Stimulated activated CD4-positive, alpha-beta T cell treated with anti-CD3 and anti-CD28 coated beads, Interleukin-12 subunit alpha, Interleukin-12 subunit beta, amount 100 ng/mL, for 48 hours (primary cell): Measurements from ENCODE around the gene BHLHA15.
"Not testable (repeated sequence)": the region's sequence is repeated elsewhere in the genome, so short reads cannot be mapped to it uniquely, and the experiment has no call there.

Source experiments
- DNase-seq, 3 donors: peaks; one replicate each; pipeline ENCODE4 v3.0.0-alpha.2; 2020; ENCODE audit warnings: low read depth in 2 of 3, low spot score in 1 of 3

The BHLHA15 gene

DNA sequence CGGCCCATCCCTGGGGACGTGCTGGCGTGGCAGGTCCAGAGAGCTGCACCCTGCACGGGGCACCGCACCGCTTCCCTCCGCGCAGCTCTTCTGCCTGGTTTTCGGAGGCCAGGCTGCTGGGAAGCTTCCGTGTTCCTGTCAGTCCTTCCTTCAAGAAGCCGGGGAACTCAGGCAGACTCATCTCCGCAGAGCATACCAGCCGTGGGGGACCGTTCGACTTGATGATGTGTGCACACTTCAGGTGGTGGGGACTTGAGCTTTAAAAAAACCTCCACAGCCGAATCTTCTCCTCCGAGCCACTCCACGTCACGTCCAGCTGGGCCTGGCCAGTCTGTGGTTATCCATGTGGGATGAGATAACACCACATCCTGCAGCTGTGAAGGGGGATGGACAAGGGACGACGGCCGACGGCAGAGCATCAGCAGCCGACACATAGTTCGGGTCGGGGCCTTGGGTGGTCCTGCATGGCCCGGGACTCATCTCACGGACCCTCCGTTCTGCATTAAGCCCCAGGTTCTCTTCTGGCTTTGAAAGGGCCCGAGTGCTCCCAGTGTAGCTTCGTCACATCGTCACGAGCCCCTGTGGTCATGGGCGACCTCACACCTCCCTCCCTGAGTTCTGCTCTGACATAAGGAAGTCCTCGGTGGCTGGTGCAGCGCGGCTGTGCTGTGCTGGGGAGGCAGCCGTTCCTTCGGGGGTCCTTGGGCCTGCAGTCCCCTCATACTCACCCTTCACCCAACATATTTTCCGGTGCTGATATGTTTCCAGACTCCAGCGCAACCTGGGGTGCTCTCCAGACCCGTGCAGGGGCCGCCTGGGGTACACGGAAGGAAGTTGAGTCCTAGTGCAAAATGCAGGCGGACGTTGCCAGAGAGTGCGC, 4.5 kb upstream of the BHLHA15 start:
- no peak for DNase-seq

DNA sequence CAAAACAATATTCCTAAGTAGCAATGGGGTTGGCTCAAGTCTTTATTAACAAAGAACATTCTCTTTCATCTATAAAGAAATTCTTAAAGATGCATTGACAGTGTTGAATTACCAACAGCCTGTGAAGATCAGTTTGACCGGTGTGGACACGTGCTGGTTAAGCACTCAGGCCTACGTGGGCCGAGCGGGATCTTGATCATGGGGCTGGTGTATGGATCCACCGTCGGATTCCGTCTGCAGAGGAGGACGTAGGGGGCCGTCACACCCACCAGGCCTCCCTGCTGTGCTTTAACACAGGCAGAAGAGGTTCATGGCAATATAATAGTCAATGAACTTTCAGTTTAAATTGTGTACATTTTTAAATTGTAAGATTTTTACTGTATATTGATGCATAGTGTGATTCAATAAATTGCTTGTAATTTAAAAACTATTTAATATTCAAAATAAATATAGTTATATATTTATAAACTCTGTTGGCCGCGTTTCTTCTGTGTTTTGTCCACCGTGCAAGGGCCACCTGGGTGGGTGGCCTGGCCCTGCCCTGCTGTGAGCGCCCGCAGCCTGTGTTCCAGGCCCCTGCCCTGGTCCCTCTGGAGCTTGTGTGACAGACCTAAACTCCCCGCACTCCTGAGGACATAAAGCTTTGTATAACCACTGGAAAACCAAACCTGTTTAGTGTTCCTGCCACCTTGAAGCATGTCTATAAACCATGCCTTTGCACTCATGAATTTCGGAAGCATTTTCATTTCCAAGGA, 1.9 kb upstream of the BHLHA15 start:
- DNase-seq: no peak

DNA sequence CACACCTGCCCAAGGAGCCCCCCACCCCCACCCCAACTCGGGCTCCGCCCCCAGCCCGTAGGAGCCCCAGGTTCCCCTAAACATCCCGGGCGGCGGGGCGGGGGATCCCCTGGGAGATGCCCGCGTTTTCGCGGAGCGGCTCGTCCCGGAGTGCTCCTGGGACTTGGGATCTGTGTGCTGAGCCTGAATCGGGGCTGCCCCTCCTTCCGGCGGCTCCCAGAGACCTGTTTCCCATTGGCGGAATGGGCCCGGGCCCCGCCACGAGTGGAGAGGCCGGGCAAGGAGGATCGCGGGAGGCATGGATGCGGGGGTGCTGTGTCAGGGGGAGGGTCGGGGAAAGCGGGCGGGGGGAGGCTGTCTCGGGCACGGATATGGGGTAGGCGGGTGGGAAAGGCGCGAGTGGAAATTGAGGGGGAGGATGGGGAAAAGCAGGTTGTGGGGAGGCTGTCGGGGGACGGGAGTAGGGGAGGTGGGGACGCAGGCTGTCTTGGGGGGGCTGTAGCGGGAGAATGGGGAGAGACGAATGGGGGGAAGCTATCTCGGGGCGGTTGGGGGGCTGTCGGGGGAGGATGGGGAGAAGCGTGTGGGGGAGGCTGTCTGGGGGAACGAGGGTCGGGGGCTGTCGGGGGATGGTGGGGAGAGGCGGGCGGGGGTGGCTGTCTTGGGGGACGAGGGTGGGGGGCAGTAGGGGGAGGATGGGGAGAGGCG, 572 bp upstream of the BHLHA15 start:
- no peak for DNase-seq

DNA sequence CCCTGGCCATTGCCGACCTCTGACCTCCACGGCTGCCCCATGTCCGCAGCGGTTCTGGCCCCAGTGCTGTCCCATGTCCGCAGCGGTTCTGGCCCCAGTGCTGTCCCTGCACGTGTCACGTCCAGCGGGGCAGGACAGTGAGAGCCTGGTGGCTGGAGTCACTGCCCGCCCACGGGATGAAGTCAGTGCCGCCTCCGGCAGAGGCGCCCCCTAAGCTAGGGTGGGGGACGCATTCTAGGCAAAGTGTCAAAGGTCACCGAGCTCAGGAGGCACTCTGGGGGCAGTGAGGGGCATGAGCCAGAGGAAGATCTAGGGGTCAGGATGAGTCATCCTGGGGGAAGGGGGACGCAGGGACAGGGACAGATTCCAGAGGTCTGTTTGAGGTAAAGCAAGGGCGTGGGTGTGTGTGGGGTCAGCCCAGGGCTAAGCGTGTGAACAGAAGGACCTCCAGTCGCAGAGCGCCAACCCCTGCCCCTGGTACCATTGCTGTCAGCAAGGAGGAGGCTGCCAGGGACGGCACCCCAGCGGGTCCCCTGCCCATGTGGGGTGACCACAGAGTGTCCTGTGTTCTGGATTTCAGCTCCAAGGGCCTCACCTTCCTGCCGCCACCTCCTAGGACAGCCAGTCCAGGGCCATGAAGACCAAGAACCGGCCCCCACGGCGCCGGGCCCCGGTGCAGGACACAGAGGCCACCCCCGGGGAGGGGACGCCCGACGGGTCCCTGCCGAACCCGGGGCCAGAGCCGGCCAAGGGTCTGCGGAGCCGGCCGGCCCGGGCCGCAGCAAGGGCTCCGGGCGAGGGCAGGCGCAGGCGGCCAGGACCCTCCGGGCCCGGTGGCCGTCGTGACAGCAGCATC, 665 bp downstream of the BHLHA15 start:
- DNase-seq: no peak

DNA sequence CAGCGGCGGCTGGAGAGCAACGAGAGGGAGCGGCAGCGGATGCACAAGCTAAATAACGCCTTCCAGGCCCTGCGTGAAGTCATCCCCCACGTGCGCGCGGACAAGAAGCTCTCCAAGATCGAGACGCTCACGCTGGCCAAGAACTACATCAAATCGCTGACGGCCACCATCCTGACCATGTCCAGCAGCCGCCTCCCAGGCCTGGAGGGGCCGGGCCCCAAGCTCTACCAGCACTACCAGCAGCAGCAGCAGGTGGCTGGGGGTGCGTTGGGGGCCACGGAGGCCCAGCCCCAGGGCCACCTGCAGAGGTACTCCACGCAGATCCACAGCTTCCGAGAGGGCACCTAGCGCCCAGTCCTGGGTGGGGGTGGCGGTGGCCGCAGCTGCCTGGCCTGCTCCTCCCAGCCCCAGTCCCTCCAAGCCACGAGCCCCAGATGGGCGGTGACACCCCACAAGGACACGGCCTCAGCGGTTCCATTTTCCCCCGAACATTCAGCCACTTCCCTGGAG, 1.3 kb downstream of the BHLHA15 start:
- DNase-seq: no peak

DNA sequence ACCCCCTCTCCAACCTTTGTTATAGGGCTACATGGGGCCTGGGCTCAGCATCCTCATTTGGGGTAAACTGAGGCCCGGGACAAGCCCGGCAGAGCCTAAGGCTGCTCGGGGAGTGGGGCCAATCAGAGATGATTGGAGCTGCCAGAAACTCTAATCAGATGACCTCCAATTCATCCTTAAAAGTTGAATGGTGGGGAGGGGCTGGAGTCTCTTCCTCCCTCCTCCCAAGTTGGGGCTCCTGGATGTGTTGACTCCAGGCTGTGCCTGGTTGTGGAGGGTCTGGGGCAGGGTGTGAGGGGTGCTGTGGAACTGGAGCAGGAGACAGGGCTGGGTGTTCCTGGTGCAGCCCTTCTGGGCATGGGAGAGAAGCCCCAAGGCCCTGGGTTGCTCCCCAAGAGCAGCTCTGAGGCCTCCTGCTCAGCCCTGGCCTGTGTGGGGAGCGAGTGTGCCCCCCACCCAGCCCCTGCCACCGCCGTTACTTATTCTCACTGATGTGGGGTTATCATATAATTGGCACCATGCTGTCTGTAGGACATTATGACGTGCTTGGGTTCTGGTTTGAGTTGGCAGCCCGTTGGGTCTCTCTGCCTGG, 2.2 kb downstream of the BHLHA15 start:
- no peak for DNase-seq

DNA sequence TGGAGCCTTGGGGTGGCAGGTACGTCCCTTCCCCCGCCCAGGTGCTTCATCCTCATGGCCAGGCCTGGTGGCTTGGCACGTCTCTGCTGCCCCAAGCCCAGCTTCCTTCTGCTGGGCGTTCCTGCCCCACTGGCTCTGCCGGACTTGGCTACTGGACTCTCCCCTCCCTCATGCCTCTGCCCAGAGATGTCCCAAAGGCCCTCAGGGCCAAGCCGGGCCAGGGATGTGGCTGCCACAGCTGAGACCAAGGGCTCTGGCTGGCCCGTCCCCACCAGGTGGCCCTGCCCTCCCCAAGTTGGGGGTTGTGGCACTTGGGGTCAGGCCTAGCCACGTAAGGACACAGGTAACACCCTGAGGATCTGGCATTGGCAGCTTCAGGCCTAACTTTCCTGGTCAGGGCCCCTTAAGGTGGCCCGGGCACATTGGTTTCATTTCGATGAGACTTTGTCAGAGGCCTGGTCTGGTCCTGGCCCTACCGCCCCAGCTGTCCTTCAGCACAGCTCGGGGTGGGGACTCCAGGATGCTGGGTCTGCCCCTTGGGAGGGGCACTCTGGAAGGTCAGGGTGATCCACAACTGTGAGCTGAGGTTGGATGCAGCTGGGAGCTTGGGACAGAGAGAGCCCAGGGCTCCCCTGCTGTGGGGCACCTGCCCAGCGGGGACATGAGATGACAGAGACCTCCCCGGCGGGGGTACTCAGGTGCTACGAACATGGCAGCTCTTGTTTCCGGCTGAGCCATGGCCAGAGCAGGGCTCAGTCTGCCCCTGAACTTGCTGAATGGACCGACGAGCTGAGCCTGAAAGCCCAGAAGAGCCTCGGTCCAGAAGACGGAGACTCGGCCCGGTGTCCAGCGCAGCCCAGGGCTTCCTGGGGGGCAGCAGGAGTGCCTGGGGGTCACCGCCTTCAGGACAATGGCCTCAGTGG, 2.9 kb downstream of the BHLHA15 start:
- no peak for DNase-seq

DNA sequence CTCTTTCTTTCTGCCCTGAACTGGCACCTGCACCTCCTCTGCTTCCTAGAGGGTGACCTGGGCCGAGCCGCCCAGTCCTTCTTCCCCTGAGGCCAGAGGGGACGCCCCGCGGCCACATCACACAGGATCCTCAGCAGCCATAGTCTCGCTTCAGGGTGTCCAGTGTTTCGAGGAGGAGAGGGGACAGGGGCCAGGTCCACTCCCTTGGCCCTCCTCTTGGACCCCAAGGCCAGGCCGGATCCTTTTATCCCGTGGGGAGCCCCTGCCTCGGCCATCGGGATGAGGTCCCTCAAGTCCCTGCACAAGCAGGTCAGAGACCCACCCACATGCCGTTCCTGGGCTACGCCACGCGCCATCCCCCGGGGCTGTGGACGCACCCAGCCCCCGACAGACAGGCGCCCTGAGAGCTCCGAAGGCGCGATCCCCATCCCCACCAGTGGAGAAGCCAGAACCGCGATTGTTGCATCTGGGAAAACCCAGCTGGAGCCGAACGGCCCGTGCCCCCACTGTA, 3.6 kb downstream of the BHLHA15 start:
- DNase-seq: no peak

DNA sequence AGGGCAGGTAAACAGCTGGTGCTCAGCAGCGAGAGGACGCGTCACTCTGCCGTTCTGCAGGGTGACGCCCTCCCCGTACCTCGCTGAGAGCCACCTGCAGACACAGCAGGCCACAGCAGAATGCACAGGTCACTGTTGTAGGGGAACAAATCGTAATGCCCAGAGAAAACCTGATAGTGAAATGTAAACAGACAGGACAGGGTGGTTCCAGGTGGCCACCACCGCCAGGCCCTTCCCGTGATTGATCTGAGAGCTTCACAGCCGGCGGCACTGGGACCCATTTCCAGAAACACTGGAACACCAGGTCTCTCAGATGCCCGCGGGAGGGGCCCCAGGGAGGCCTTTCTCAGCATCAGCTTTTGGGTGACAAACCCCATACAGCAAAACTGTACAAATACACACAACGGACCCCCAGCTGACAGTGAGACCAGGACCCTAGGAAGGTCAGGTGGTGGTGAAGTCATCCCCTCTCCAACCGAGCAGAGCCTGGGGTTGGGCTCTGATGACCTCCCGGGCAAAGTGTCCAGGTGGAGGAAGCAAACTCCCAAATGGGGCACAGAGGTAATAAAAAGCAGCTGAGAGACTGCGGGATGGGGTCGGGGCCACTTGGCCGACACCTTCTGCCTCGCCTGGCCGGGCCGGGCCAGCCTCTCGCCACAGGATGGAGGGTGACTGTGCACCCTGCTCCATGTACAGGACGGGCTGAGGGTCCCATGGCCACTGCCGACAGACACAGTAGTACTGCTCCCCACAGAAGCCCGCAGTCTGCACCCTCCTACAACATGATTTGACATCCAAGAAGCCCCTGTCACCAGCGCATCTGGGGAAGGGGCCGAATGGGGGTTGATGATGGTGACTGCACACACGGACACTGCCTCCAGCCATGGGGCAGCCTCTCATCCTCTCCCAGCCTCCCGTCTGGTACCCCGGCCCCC, 4.6 kb downstream of the BHLHA15 start:
- no peak for DNase-seq

DNA sequence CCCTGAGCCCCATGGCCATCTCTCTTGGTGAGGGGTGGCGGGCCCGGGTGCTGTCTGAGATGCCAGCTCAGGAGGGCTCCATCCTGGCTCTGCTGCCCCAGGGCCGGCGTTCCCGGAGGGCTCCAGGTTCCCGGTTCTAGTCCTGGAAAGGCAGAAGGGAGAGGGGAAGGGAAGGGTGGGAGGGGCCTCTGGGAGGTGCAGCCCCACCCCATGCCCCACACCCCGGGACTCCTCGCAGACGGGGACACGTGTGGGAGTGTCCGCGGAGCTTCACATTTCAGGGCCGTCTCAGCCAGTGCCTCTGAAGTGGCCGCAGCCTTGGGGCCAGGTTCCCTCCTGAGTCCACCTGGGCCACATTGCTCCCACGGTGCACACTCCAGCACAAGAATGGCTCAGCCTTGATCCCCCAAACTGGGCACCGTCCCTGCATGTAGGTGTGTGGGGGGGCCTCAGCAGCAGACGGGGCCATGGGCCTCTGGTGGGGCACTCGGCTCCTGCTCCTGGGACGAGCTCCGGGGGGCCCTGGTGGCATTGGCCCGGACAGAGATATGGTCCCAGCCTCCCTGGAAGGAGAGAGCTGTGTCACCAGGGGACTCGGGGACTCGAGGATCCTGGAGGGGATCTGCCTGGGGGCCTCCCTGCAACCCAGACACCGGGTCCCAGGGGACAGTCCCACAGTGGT, 5.8 kb downstream of the BHLHA15 start:
- no peak for DNase-seq

DNA sequence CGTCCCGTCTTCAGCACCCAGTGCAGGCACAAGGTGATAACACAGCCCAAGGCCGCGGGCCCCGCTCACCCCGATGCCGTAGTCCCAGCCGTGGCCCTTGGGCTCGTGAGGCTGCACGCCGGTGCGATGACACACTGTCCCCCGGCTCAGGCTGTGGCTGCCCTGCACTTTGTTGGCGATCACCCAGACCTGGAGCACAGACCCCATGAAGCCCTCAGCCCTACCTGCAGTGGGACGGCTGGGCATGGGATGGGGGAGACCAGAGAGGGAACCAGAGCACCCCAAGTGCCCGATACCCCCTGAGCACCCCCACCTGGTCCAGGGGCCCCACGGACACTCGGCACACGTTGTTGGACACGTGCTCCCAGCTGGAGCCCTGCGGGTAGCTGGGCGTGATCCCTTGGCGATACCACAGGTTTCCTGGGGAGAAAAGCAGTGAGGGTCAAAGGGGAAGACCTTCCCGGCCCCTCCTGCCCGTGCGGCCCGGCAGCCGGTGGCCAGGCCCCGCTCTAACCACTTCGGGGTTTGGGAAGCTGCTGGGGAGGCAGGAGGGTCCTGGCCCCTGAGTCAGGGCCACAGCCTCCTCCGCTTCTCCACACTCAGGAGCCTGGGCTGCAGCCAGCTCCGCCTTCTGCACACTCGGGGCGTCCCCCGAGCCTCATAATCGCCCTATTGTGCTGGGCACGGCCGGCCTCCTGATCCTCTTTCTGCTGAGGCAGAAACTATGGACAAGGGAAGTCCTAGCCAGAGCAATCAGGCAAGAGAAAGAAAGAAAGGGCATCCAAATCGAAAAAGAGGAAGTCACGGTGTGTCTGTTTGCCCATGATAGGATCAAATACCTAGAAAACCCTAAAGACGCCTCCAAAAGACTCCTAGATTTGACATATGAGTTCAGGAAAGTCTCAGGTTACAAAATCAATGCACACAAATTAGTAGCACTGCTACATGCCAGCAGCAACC, 6.7 kb downstream of the BHLHA15 start:
- DNase-seq: no peak

DNA sequence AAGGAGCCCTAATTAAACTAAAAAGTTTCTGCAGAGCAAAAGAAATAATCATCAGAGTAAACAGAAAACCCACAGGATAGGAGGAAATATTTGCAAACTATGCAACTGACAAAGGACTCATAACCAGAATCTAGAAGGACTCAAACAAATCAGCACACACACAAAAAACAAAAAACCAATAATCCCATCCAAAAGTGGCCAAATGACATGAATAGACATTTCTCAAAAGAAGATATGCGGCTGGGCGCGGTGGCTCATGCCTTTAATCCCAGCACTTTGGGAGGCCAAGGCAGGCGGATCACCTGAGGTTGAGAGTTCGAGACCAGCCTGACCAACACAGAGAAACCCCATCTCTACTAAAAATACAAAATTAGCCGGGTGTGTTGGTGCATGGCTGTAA, 8.1 kb downstream of the BHLHA15 start:
- not testable (repeated sequence) for DNase-seq

DNA sequence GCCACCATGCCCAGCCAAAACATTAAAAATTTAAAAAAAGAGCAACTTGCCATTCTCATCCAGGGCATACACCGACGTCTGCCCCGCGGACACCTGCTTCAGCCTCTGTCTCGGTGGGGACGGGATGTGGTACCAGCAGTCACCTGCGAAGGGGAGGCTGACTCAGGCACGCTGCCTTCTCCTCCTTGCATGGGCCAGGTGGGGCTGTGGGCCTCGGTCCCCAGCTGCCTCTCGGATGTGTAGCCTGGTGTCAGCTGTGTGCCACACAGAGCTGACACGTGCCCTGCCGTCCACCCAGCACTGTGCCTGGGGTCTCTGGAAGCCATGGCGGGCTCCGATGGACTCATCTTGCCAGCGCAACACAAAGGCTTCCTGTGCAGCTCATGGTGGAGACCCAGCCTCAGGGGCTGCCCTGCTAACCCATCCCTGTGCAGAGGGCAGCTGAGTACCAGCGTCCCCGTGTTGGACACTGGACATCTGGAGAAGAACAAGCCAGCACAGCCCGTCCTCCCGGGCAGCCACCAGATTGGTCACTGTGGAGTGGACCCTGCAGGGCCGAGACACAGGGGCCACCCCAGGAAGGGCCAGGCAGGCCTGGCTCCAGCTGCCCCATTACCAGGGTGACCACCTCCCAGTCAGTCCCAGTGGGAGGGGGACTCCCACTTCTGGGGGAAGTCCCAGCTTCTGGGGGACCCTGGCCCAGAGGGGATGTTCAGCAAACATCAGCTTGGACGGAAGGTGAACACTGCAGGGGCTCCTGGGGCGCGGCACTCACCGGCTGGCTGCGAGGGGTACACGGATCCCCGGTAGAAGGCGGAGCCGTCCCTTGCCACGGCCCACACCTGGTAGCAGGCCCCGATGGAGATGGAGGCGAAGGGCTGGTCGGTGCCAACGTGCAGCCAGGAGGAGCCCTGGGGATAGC, 10.6 kb downstream of the BHLHA15 start:
- DNase-seq: no peak

DNA sequence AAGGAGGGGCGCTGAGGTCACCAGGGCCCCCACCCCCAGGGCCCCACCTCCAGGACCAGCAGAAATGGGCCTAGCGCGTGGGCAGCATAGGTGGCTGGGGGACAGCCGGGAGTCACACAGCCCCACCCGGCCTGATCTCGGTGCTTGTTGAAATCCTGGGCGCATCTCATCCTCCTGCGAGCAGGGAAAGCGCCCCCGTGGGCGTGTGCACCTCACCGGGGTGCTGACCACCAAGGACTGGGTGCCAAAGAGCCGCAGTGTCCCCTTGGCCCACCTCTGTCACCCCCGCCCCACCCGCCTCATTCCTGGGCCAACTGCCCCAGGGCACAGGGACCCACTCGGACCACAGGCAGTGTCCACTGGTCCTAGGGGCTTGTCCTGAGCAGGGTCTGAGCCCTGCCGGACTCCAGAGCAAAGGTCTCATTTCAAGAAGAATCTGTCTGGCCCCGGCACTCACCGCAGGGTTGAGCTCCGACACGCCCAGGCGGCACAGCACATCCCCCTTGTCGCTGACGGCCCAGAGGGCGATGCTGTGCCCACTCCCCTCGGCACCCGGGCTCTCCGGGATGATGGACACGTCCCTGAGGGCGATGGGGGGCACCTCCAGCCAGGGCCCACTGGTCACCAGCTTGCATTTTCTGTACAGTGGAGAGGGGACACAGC, 11.4 kb downstream of the BHLHA15 start:
- no peak for DNase-seq
